ENCODE results near the gene GALNT2.

GALNT2 gene

GRCh38 chr1:230326971-230327891 lies 260.2 kb downstream of the GALNT2 start:
- WGBS (ENCODE audit: extremely low coverage, insufficient coverage, insufficient read length) = no CpG with 5 or more reads among the region's 31 CpGs
- Histone ChIP-seq H3K36me3 (ENCODE audit: control insufficient read depth in 1 of 2, insufficient read depth in 2 of 2, low read length in 2 of 2) (no peaks in the 10 kb centered on the region), H3K27me3 (ENCODE audit: insufficient read depth, low read length) (no peaks in the 10 kb centered on the region)

GRCh38 chr1:230327892-230328284 lies 260.9 kb downstream of the GALNT2 start:
- H4K12ac ChIP-seq (ENCODE audit: low read depth, low read length) = no peak overlapping the region
- H3K27ac ChIP-seq (ENCODE audit: low read depth, low read length) = no peak overlapping the region
- DNase-seq = no peak
- H2BK5ac ChIP-seq (ENCODE audit: low read depth, low read length, poor library complexity) = no peak overlapping the region
- H2BK120ac ChIP-seq (ENCODE audit: insufficient read depth, low read length, poor library complexity) = no peak overlapping the region
- H3K4me2 ChIP-seq (ENCODE audit: low read length) = no peak overlapping the region
- peaks cover 2% of the 10 kb centered on the region for H3K9me3 ChIP-seq (ENCODE audit: insufficient read depth, low read depth, low read length)
- no peak overlapping the region for H2BK12ac ChIP-seq (ENCODE audit: low read length)
- no peaks in the 10 kb centered on the region for H3K36me3 ChIP-seq (ENCODE audit: control insufficient read depth in 1 of 2, insufficient read depth in 2 of 2, low read length in 2 of 2)
- no peak overlapping the region for H3K23ac ChIP-seq (ENCODE audit: low read length)
- H4K91ac ChIP-seq (ENCODE audit: low read depth, low read length) = no peak overlapping the region
- no peak overlapping the region for H3K18ac ChIP-seq (ENCODE audit: low read length)
- no peaks in the 10 kb centered on the region for H3K4me1 ChIP-seq (ENCODE audit: control insufficient read depth in 1 of 2, insufficient read depth in 2 of 2, low read length in 2 of 2)
- no peak overlapping the region for H3K4me3 ChIP-seq (ENCODE audit: low read depth, low read length)
- H3K9ac ChIP-seq (ENCODE audit: low read length) = no peak overlapping the region
- H3K79me1 ChIP-seq (ENCODE audit: low read length) = no peaks in the 10 kb centered on the region
- H2AK5ac ChIP-seq (ENCODE audit: low read length) = no peak overlapping the region
- H3K4ac ChIP-seq (ENCODE audit: low read depth, low read length) = no peak overlapping the region
- no peak overlapping the region for H4K8ac ChIP-seq (ENCODE audit: low read depth, low read length)
- H2AFZ ChIP-seq (ENCODE audit: insufficient read depth, low read length, poor library complexity) = no peak overlapping the region
- no CpG with 5 or more reads among the region's 9 CpGs for WGBS (ENCODE audit: extremely low coverage, insufficient coverage, insufficient read length)
- no peaks in the 10 kb centered on the region for H3K27me3 ChIP-seq (ENCODE audit: insufficient read depth, low read length)
- H3K14ac ChIP-seq (ENCODE audit: low read length) = no peak overlapping the region
- no peaks in the 10 kb centered on the region for H3K79me2 ChIP-seq (ENCODE audit: control insufficient read depth, insufficient read depth, low read length, poor library complexity)

More at GRCh38 chr1:230326971-230327891, 260.2 kb downstream of the GALNT2 start:
- no peaks in the 10 kb centered on the region for H3K79me1 ChIP-seq (ENCODE audit: low read length)
- H3K4me1 ChIP-seq (ENCODE audit: control insufficient read depth in 1 of 2, insufficient read depth in 2 of 2, low read length in 2 of 2) = no peaks in the 10 kb centered on the region
- no peak for DNase-seq
- no peak overlapping the region for H3K4ac ChIP-seq (ENCODE audit: low read depth, low read length)
- no peak overlapping the region for H3K4me2 ChIP-seq (ENCODE audit: low read length)
- H3K4me3 ChIP-seq (ENCODE audit: low read depth, low read length) = no peak overlapping the region
- H3K9me3 ChIP-seq (ENCODE audit: insufficient read depth, low read depth, low read length) = peaks cover 2% of the 10 kb centered on the region
- H3K14ac ChIP-seq (ENCODE audit: low read length) = no peak overlapping the region
- H3K27ac ChIP-seq (ENCODE audit: low read depth, low read length) = no peak overlapping the region
- H3K9ac ChIP-seq (ENCODE audit: low read length) = no peak overlapping the region
- H4K91ac ChIP-seq (ENCODE audit: low read depth, low read length) = no peak overlapping the region
- no peak overlapping the region for H3K23ac ChIP-seq (ENCODE audit: low read length)
- H2AFZ ChIP-seq (ENCODE audit: insufficient read depth, low read length, poor library complexity) = no peak overlapping the region
- no peak overlapping the region for H3K18ac ChIP-seq (ENCODE audit: low read length)
- H4K8ac ChIP-seq (ENCODE audit: low read depth, low read length) = no peak overlapping the region
- H2BK12ac ChIP-seq (ENCODE audit: low read length) = no peak overlapping the region
- no peak overlapping the region for H2BK120ac ChIP-seq (ENCODE audit: insufficient read depth, low read length, poor library complexity)
- H3K79me2 ChIP-seq (ENCODE audit: control insufficient read depth, insufficient read depth, low read length, poor library complexity) = no peaks in the 10 kb centered on the region
- H4K12ac ChIP-seq (ENCODE audit: low read depth, low read length) = no peak overlapping the region
- no peak overlapping the region for H2AK5ac ChIP-seq (ENCODE audit: low read length)
- H2BK5ac ChIP-seq (ENCODE audit: low read depth, low read length, poor library complexity) = no peak overlapping the region

DNA sequence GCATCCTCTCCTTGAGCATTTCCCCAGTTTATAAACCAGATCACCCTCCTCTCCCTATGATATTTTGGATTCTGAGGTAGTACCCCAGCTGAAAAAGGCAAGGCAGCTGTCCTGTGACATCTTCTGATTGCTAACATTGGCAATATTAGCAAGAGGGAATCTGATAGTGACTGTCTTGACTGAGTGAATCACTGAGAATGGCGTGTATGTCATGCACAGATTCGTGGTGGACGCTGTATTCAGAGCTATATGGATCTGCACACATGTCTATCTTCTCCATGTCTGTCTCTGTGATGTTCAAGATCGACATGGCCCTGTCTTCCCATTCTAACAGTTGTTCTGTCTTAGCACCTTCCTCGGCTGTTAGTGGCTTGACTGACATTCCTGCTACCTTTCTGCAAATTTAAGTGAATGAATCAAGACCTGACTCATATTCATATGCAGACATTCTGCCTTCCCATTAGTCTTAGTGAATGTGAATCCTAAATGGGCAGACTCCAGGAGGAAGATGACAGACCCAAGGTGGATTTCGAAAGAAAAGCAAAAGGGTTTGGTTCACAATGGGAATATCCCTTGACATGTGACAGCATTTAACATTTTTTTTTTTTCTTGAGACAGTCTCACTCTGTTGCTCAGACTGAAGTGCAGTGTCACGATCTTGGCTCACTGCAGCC lies 261.4 kb downstream of the GALNT2 start:
- Histone ChIP-seq H4K8ac (ENCODE audit: low read depth, low read length) (no peak overlapping the region), H2BK12ac (ENCODE audit: low read length) (no peak overlapping the region), H3K79me2 (ENCODE audit: control insufficient read depth, insufficient read depth, low read length, poor library complexity) (no peaks in the 10 kb centered on the region), H3K4me2 (ENCODE audit: low read length) (no peak overlapping the region), H2BK120ac (ENCODE audit: insufficient read depth, low read length, poor library complexity) (no peak overlapping the region), H3K36me3 (ENCODE audit: control insufficient read depth in 1 of 2, insufficient read depth in 2 of 2, low read length in 2 of 2) (no peaks in the 10 kb centered on the region), H3K79me1 (ENCODE audit: low read length) (no peaks in the 10 kb centered on the region), H3K18ac (ENCODE audit: low read length) (no peak overlapping the region), H3K9ac (ENCODE audit: low read length) (no peak overlapping the region), H2AK5ac (ENCODE audit: low read length) (no peak overlapping the region), H3K4me1 (ENCODE audit: control insufficient read depth in 1 of 2, insufficient read depth in 2 of 2, low read length in 2 of 2) (no peaks in the 10 kb centered on the region), H3K14ac (ENCODE audit: low read length) (no peak overlapping the region), H2BK5ac (ENCODE audit: low read depth, low read length, poor library complexity) (no peak overlapping the region), H2AFZ (ENCODE audit: insufficient read depth, low read length, poor library complexity) (no peak overlapping the region), H3K4ac (ENCODE audit: low read depth, low read length) (no peak overlapping the region), H4K91ac (ENCODE audit: low read depth, low read length) (no peak overlapping the region), H3K4me3 (ENCODE audit: low read depth, low read length) (no peak overlapping the region), H3K23ac (ENCODE audit: low read length) (no peak overlapping the region), H3K27me3 (ENCODE audit: insufficient read depth, low read length) (no peaks in the 10 kb centered on the region), H3K27ac (ENCODE audit: low read depth, low read length) (no peak overlapping the region), H4K12ac (ENCODE audit: low read depth, low read length) (no peak overlapping the region), H3K9me3 (ENCODE audit: insufficient read depth, low read depth, low read length) (peaks cover 2% of the 10 kb centered on the region)
- whole genome bisulfite sequencing (ENCODE audit: extremely low coverage, insufficient coverage, insufficient read length) = no CpG with 5 or more reads among the region's 7 CpGs
- DNase-seq = no peak

DNA sequence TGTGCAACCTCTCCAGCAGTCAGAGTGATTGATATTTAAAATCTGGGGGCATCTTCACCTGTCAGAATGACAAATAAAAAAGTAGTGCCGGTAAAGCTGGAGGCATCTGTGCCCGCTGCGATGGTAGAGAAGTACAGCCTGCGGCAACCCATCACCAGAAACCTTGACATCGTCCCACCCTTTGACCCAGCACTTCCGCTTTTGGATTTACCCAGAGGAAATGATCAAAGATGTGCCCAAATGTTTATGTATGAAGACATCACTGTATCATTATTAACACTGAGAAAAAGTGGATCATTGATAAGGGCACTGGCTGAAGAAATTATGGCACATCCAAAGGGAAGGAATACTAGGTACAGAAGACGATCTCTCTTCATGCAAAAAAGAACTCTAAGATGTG lies 263.1 kb downstream of the GALNT2 start:
- no peaks in the 10 kb centered on the region for H3K36me3 ChIP-seq (ENCODE audit: control insufficient read depth in 1 of 2, insufficient read depth in 2 of 2, low read length in 2 of 2)
- no peak overlapping the region for H4K8ac ChIP-seq (ENCODE audit: low read depth, low read length)
- H3K4me2 ChIP-seq (ENCODE audit: low read length) = no peak overlapping the region
- no peaks in the 10 kb centered on the region for H3K79me2 ChIP-seq (ENCODE audit: control insufficient read depth, insufficient read depth, low read length, poor library complexity)
- no peak overlapping the region for H3K4me3 ChIP-seq (ENCODE audit: low read depth, low read length)
- no peak overlapping the region for H4K12ac ChIP-seq (ENCODE audit: low read depth, low read length)
- no peak overlapping the region for H3K23ac ChIP-seq (ENCODE audit: low read length)
- H3K4ac ChIP-seq (ENCODE audit: low read depth, low read length) = no peak overlapping the region
- H3K4me1 ChIP-seq (ENCODE audit: control insufficient read depth in 1 of 2, insufficient read depth in 2 of 2, low read length in 2 of 2) = no peaks in the 10 kb centered on the region
- no peak overlapping the region for H2BK120ac ChIP-seq (ENCODE audit: insufficient read depth, low read length, poor library complexity)
- no peak overlapping the region for H3K9ac ChIP-seq (ENCODE audit: low read length)
- peaks cover 2% of the 10 kb centered on the region for H3K9me3 ChIP-seq (ENCODE audit: insufficient read depth, low read depth, low read length)
- H4K91ac ChIP-seq (ENCODE audit: low read depth, low read length) = no peak overlapping the region
- no peak overlapping the region for H2BK5ac ChIP-seq (ENCODE audit: low read depth, low read length, poor library complexity)
- H3K18ac ChIP-seq (ENCODE audit: low read length) = no peak overlapping the region
- DNase-seq = no peak
- H2AK5ac ChIP-seq (ENCODE audit: low read length) = no peak overlapping the region
- H3K27me3 ChIP-seq (ENCODE audit: insufficient read depth, low read length) = no peaks in the 10 kb centered on the region
- no peak overlapping the region for H2AFZ ChIP-seq (ENCODE audit: insufficient read depth, low read length, poor library complexity)
- H3K27ac ChIP-seq (ENCODE audit: low read depth, low read length) = no peak overlapping the region
- WGBS (ENCODE audit: extremely low coverage, insufficient coverage, insufficient read length) = no CpG with 5 or more reads among the region's 7 CpGs
- H3K14ac ChIP-seq (ENCODE audit: low read length) = no peak overlapping the region
- no peaks in the 10 kb centered on the region for H3K79me1 ChIP-seq (ENCODE audit: low read length)
- H2BK12ac ChIP-seq (ENCODE audit: low read length) = no peak overlapping the region

Data from trophoblast cell (in vitro differentiated cells and primary cell).